CD4-positive, alpha-beta T cell (primary cell): ENCODE results near the gene ATP23. TPM values are rescaled to one million over a fixed set of nuclear protein-coding genes. Genes with fewer than 3 reads are reported as not detected.

Source experiments
- ATAC-seq: fragments of 200-7000 bp; cut with Tn5 transposase; one replicate; pipeline ENCODE4 v1.10.0; 2022; ENCODE audit warnings: mild to moderate bottlenecking; ENCODE audit not compliant: poor library complexity
- CTCF ChIA-PET: fragments of 350-600 bp; sonication (Branson Sonifier 250); formaldehyde crosslinking; loops from one replicate; lab custom pipeline; 2021; ENCODE audit warnings: antibody characterized with exemption, inconsistent platforms; lab: Charles Lee
- POLR2A ChIA-PET: fragments of 350-600 bp; sonication (Branson Sonifier 250); formaldehyde crosslinking; loops from one replicate; lab custom pipeline; 2021; ENCODE audit warnings: antibody characterized with exemption, inconsistent platforms; lab: Charles Lee
- DNase-seq, 14 experiments: peaks; one replicate each; pipeline ENCODE4 v3.0.0-alpha.2; 2013 to 2020; ENCODE audit warnings: mixed read lengths in 2 of 14
- H3K27ac ChIP-seq, 2 donors: one replicate each; pipeline versions ENCODE4 v1.5.1 to v1.7.0; 2013; ENCODE audit warnings: low read length in 2 of 2, low read depth in 1 of 2, mild to moderate bottlenecking in 1 of 2
- H3K27me3 ChIP-seq, 2 experiments: 1 replicate in 1 of 2; 2 replicates in 1 of 2; pipeline versions ENCODE4 v1.6.1 to v1.7.0; 2013; ENCODE audit warnings: low read length in 2 of 2, control low read depth in 1 of 2, mild to moderate bottlenecking in 1 of 2, moderate library complexity in 1 of 2; ENCODE audit not compliant: insufficient read depth in 2 of 2, control insufficient read depth in 1 of 2
- H3K36me3 ChIP-seq: one replicate; pipeline ENCODE4 v1.6.1; 2013; ENCODE audit warnings: low read length, control low read depth; ENCODE audit not compliant: insufficient read depth
- H3K4me1 ChIP-seq: one replicate; pipeline ENCODE4 v1.6.1; 2013; ENCODE audit warnings: low read length, control low read depth; ENCODE audit not compliant: insufficient read depth
- H3K4me3 ChIP-seq: one replicate; pipeline ENCODE4 v1.5.1; 2013; ENCODE audit warnings: mild to moderate bottlenecking, low read length, moderate library complexity
- H3K9me3 ChIP-seq, 2 experiments: 1 replicate in 1 of 2; 2 replicates in 1 of 2; pipeline versions ENCODE4 v1.6.1 to v1.7.0; 2013; ENCODE audit warnings: low read length in 2 of 2, mild to moderate bottlenecking in 2 of 2, control low read depth in 1 of 2, moderate library complexity in 1 of 2; ENCODE audit not compliant: control insufficient read depth in 1 of 2, insufficient read depth in 1 of 2
- H3K27ac Mint-ChIP-seq: one replicate; pipeline ENCODE4 v1.8.0; 2020; ENCODE audit warnings: mixed read lengths
- H3K27me3 Mint-ChIP-seq: one replicate; pipeline ENCODE4 v1.8.0; 2021; ENCODE audit warnings: mixed read lengths
- H3K36me3 Mint-ChIP-seq: one replicate; pipeline ENCODE4 v1.8.0; 2021; ENCODE audit warnings: low read depth, mixed read lengths
- H3K4me1 Mint-ChIP-seq: one replicate; pipeline ENCODE4 v1.8.0; 2021; ENCODE audit warnings: low read depth, mixed read lengths
- H3K4me3 Mint-ChIP-seq: one replicate; pipeline ENCODE4 v1.8.0; 2020; ENCODE audit warnings: mild to moderate bottlenecking, mixed read lengths
- H3K9me3 Mint-ChIP-seq: one replicate; pipeline ENCODE4 v1.8.0; 2020; ENCODE audit warnings: mixed read lengths
- intact Hi-C, 2 experiments: fragments of 100-400 bp; cut with DNase I in 1 of 2; cut with micrococcal nuclease in 1 of 2; formaldehyde crosslinking; loops; one replicate each; pipeline versions ENCODE4 v1.15.1 to v1.9.0; 2023 to 2025; cut with DNase I, micrococcal nuclease
- total RNA-seq, 174 experiments: library from RNA in 2 of 174; stranded (reverse) in 2 of 174; gene quantifications; one replicate each; pipeline ENCODE4 v1.2.3 and lab custom pipeline; 2021 to 2026
- TF ChIP-seq, protein P1 (sequence below): fragments of 200-600 bp; IDR thresholded peaks from one replicate; pipeline ENCODE4 v1.8.0; 2022; ENCODE audit warnings: antibody characterized with exemption, mild to moderate bottlenecking

ATP23 gene
- total RNA-seq, 2 experiments from 2014 or later = 5.3 to 5.6 TPM

- Histone ChIP-seq H3K27me3 (peaks cover 0 to 11% of the 10 kb centered on the region in 2 experiments), H3K4me1 (no peaks in the 10 kb centered on the region), H3K36me3 (no peaks in the 10 kb centered on the region), H3K9me3 (no peaks in the 10 kb centered on the region), H3K4me3 (no peak overlapping the region), H3K27ac (no peak overlapping the region)
- H3K36me3 Mint-ChIP-seq = no peaks in the 10 kb centered on the region
- H3K4me1 Mint-ChIP-seq = no peaks in the 10 kb centered on the region
- H3K4me3 Mint-ChIP-seq = no peak overlapping the region
- TF ChIP-seq, protein P1, sequence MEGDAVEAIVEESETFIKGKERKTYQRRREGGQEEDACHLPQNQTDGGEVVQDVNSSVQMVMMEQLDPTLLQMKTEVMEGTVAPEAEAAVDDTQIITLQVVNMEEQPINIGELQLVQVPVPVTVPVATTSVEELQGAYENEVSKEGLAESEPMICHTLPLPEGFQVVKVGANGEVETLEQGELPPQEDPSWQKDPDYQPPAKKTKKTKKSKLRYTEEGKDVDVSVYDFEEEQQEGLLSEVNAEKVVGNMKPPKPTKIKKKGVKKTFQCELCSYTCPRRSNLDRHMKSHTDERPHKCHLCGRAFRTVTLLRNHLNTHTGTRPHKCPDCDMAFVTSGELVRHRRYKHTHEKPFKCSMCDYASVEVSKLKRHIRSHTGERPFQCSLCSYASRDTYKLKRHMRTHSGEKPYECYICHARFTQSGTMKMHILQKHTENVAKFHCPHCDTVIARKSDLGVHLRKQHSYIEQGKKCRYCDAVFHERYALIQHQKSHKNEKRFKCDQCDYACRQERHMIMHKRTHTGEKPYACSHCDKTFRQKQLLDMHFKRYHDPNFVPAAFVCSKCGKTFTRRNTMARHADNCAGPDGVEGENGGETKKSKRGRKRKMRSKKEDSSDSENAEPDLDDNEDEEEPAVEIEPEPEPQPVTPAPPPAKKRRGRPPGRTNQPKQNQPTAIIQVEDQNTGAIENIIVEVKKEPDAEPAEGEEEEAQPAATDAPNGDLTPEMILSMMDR = no peak
- ChIA-PET CTCF (no interaction called here), POLR2A (no interaction called here)
- H3K27me3 Mint-ChIP-seq = peaks cover 18% of the 10 kb centered on the region
- DNase-seq = no peak
- ATAC-seq = no peak
- intact Hi-C loops = loop anchor here (5.0 to 10.0 kb wide), 4 partner anchors 363 to 1821 kb away; no protein-coding TSS in a partner anchor
- H3K9me3 Mint-ChIP-seq = peaks cover 2% of the 10 kb centered on the region
- H3K27ac Mint-ChIP-seq = no peak overlapping the region
These were observed 42.6 kb downstream of the ATP23 start for GRCh38 chr12:57983858-57984505.

GRCh38 chr12:57984629-57985151 is 43.3 kb downstream of the ATP23 start:
- H3K9me3 Mint-ChIP-seq = peaks cover 2% of the 10 kb centered on the region
- TF ChIP-seq, protein P1 = no peak
- H3K4me1 Mint-ChIP-seq = no peaks in the 10 kb centered on the region
- ChIA-PET POLR2A (no interaction called here), CTCF (no interaction called here)
- H3K27me3 Mint-ChIP-seq = peaks cover 11% of the 10 kb centered on the region
- no peaks in the 10 kb centered on the region for H3K9me3 ChIP-seq
- peaks cover 0 to 11% of the 10 kb centered on the region in 2 experiments for H3K27me3 ChIP-seq
- H3K4me1 ChIP-seq = no peaks in the 10 kb centered on the region
- intact Hi-C loops = loop anchor here (5.0 to 10.0 kb wide), 4 partner anchors 363 to 1820 kb away; no protein-coding TSS in a partner anchor
- H3K4me3 Mint-ChIP-seq = no peak overlapping the region
- no peaks in the 10 kb centered on the region for H3K36me3 ChIP-seq
- H3K4me3 ChIP-seq = no peak overlapping the region
- ATAC-seq (no peak), DNase-seq (no peak)
- no peaks in the 10 kb centered on the region for H3K36me3 Mint-ChIP-seq
- no peak overlapping the region for H3K27ac Mint-ChIP-seq
- H3K27ac ChIP-seq = no peak overlapping the region

GRCh38 chr12:57985685-57986084 is 44.3 kb downstream of the ATP23 start:
- ChIA-PET POLR2A (no interaction called here), CTCF (no interaction called here)
- Mint-ChIP-seq H3K27me3 (peaks cover 4% of the 10 kb centered on the region), H3K27ac (no peak overlapping the region), H3K36me3 (no peaks in the 10 kb centered on the region), H3K4me3 (no peak overlapping the region), H3K9me3 (no peaks in the 10 kb centered on the region), H3K4me1 (no peaks in the 10 kb centered on the region)
- H3K4me3 ChIP-seq = no peak overlapping the region
- intact Hi-C loops = loop anchor here (10.0 kb wide), 3 partner anchors 1169 to 1819 kb away; no protein-coding TSS in a partner anchor
- no peak for ATAC-seq
- H3K27me3 ChIP-seq = peaks cover 0 to 11% of the 10 kb centered on the region in 2 experiments
- peaks cover 0 to under 1% of the 10 kb centered on the region in 2 experiments for H3K9me3 ChIP-seq
- TF ChIP-seq, protein P1 = no peak
- H3K27ac ChIP-seq = no peak overlapping the region
- H3K36me3 ChIP-seq = no peaks in the 10 kb centered on the region
- no peak for DNase-seq
- H3K4me1 ChIP-seq = no peaks in the 10 kb centered on the region
